ENCODE measurements around the gene FAM177B.

- TF ChIP-seq CTCF (conservative IDR thresholded peaks at IDR 0.05 in 1 of 2, IDR thresholded peaks at IDR 0.05 in 1 of 2; ENCODE audit: low read depth in 1 of 2, low read length in 2 of 2) (no peak), EZH2 (IDR thresholded peaks at IDR 0.05; ENCODE audit: low read length, missing control alignments) (no peak)
Observed at GRCh38 chr1:222781251-222781650, 44.2 kb downstream of the FAM177B start.

Data from fibroblast of lung (primary cell).